Activated CD8-positive, alpha-beta memory T cell treated with anti-CD3 and anti-CD28 coated beads for 36 hours (primary cell): ENCODE measurements around the gene AP1S1. TPM values are rescaled to one million over a fixed set of nuclear protein-coding genes. Genes with fewer than 3 reads are reported as not detected.

Experiments
- CTCF ChIA-PET: fragments of 350-600 bp; sonication (Branson Sonifier 250); formaldehyde crosslinking; loops from one replicate; lab custom pipeline; 2021; ENCODE audit warnings: antibody characterized with exemption; lab: Charles Lee
- POLR2A ChIA-PET: fragments of 350-600 bp; sonication (Branson Sonifier 250); formaldehyde crosslinking; loops from one replicate; lab custom pipeline; 2021; ENCODE audit warnings: antibody characterized with exemption; lab: Charles Lee
- total RNA-seq, 2 experiments: library from RNA; stranded (reverse); gene quantifications; one replicate each; pipeline ENCODE4 v1.2.3, GENCODE V29; 2021

The AP1S1 gene
- total RNA-seq, 2 experiments from 2014 or later: 42.7 to 45.0 TPM

- ChIA-PET CTCF (interaction anchor here (1.0 to 9.0 kb wide), 5 partner anchors 13 to 142 kb away, joined by 3 to 70 read pairs (median 4); partner anchors contain the start of gene FIS1), POLR2A (no interaction called here)
These were observed 14.0 kb upstream of the AP1S1 start for GRCh38 chr7:101140339-101140699.

- ChIA-PET CTCF (interaction anchor here (1.0 to 9.0 kb wide), 6 partner anchors 13 to 142 kb away, joined by 3 to 70 read pairs (median 4); partner anchors contain the start of gene FIS1), POLR2A (no interaction called here)
These were observed 13.4 kb upstream of the AP1S1 start for GRCh38 chr7:101140746-101141382.

DNA sequence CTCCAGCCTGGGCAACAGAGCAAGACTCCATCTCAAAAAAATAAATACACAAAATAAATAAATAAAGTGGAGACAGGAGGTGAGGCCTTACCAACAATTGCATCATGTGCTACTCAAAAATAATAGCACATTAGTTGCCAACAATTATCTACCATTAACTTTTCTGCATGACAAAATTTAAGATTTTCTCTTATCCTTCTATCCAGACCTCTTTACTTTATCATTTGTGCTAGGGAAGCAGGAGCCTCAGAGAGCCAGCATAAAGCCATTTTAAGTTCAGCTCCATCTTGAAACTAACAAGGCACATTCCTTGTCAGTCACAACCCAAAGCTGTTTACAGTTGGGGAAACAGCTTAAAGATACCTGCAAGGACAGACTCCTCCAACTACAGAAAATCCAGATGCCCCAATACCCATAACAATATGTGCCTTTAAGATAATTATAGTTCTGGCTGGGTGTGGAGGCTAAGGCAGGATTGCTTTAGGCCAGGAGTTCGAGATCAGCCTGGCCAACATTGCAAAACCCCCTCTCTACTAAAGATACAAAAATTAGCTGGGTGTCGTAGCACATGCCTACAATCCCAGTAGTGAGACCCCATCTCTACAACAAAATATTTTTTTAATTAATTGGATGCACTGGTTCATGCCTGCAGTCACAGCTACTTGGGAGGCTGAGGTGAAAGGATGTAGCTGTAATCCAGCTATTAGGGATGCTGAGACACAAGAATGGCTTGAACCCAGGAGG, 2.2 kb upstream of the AP1S1 start:
- CTCF ChIA-PET: interaction anchor here (0.9 to 2.0 kb wide), 2 partner anchors 8 to 40 kb away, joined by 4 read pairs; no protein-coding TSS in a partner anchor
- POLR2A ChIA-PET: no interaction called here

GRCh38 chr7:101154693-101155102, 422 bp downstream of the AP1S1 start:
- POLR2A ChIA-PET: no interaction called here
- CTCF ChIA-PET: interaction anchor here (0.7 to 1.3 kb wide), 3 partner anchors 17 to 559 kb away, joined by 3 to 5 read pairs (median 3); no protein-coding TSS in a partner anchor

GRCh38 chr7:101155303-101155702, 1.0 kb downstream of the AP1S1 start:
- ChIA-PET CTCF (interaction anchor here (0.7 to 1.3 kb wide), 4 partner anchors 10 to 558 kb away, joined by 3 to 5 read pairs (median 3); partner anchors contain the start of gene VGF), POLR2A (interaction anchor here (0.6 kb wide), 1 partner anchor 23 kb away, joined by 3 read pairs; no protein-coding TSS in a partner anchor)

GRCh38 chr7:101156277-101156676, 2.0 kb downstream of the AP1S1 start:
- POLR2A ChIA-PET: interaction anchor here (0.7 kb wide), 1 partner anchor 267 kb away, joined by 6 read pairs; the partner anchor contains the start of gene UFSP1

DNA sequence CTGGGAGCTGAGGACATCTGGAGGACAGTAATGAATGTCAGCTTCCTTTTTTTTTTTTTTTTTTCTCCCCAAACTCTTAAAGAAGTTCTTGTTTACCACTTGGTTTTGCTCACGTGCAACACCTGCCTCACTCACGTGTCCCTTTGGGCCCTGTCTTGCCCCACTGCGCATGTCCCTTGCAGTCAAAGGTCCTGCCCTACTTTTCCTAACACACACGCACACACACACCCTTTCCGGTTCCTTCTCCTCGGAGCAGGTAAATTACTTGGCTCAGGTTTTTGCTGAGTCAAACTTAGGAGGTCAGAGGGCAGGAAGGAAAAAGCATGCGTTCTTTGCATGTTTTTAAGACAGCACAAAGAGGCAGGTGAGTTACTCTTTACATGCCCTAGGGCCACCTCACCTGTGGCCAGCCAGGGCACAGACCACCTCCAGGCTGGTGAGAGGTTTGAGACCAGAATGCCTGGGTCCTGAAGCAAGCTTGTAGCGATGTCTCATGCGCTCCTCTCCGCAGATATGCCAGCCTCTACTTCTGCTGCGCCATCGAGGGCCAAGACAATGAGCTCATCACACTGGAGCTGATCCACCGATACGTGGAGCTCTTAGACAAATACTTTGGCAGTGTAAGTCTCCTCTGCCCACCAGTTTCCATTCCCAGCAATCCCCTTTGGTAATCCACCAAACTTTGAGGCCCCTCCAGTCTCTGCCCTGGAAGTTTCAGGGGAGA, 2.8 kb downstream of the AP1S1 start:
- ChIA-PET CTCF (interaction anchor here (0.6 to 3.7 kb wide), 6 partner anchors 8 to 978 kb away, joined by 3 to 12 read pairs (median 4); partner anchors contain the start of gene VGF), POLR2A (interaction anchor here (0.6 to 0.7 kb wide), 3 partner anchors 24 to 268 kb away, joined by 3 to 6 read pairs (median 4); partner anchors contain the start of genes TRIM56 and UFSP1)

More at GRCh38 chr7:101156277-101156676, 2.0 kb downstream of the AP1S1 start:
- CTCF ChIA-PET: interaction anchor here (0.6 to 3.7 kb wide), 6 partner anchors 9 to 978 kb away, joined by 3 to 12 read pairs (median 3); partner anchors contain the start of gene VGF

DNA sequence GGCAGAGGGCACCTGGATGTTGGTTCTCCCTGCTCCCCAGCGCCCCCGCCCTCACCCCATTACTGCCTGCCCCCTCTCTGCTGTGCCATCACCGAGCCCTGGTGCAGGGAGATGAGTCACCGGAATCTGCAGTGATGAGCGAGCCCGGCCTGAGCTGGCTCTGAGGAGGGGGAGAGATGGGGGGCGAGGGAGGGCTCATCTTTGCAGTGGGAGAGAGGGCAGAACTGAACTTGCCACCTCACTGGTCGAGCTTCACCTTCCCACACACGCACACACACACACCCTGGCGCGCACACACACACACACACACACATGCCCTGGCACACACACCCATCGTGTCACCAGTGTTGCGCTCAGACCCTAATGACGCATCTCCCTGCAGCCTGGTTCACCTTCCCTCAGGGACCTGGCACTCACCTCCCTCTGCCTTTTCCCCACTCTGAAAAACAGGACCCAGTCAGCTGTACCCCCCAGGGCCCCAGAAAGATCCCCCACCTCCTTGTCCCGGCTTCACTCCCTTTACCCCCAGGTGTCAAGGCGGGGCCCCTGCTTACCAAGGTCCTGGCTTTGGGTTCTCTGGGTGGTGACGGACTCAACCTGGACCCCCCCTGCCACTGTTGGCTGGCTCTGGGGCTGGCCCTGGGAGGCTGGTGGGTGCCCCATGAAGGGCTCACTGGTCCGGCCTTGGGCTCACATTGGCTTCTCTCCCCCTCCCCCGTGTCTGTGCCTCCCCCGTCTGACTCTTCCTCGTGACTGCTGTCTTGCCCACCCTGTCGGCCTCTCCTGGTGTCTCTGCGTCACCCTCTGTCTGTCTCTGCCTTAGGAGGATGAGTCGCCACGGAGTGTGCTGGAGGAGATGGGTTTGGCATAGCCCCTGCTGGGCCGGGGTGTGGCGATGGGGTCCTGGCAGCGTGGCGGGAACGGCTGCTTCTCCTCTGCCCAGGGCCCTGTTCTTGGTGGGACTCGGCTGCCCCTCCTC, 5.7 kb downstream of the AP1S1 start:
- ChIA-PET CTCF (interaction anchor here (0.7 kb wide), 1 partner anchor 70 kb away, joined by 3 read pairs; no protein-coding TSS in a partner anchor), POLR2A (interaction anchor here (0.6 kb wide), 3 partner anchors 16 to 973 kb away, joined by 4 to 11 read pairs (median 5); no protein-coding TSS in a partner anchor)

DNA sequence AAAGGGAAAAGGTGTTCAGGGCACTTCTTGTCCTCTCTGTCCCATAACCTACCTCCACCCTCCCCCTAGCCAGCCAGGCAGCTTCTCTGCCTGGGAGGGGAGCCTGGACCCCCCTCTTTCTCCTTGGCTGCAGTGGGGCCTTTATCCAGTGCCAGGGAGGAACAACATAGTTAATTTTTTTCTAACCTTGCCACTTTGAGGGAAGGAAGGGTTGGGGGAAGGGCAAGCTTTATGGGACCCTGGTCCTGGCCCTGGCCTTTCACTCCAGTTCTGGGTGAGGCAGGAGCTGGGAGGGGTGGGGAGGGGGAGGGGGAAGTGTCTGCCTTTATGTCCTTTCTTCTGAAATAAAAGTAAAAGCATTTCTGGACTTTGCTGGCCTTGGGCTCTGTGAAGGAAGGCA, 6.6 kb downstream of the AP1S1 start:
- CTCF ChIA-PET: interaction anchor here (1.2 kb wide), 1 partner anchor 17 kb away, joined by 4 read pairs; no protein-coding TSS in a partner anchor
- POLR2A ChIA-PET: no interaction called here

- CTCF ChIA-PET: interaction anchor here (1.2 to 1.5 kb wide), 3 partner anchors 15 to 18 kb away, joined by 3 to 7 read pairs (median 4); no protein-coding TSS in a partner anchor
- POLR2A ChIA-PET: no interaction called here
These were observed 7.6 kb downstream of the AP1S1 start for GRCh38 chr7:101161692-101162471.

DNA sequence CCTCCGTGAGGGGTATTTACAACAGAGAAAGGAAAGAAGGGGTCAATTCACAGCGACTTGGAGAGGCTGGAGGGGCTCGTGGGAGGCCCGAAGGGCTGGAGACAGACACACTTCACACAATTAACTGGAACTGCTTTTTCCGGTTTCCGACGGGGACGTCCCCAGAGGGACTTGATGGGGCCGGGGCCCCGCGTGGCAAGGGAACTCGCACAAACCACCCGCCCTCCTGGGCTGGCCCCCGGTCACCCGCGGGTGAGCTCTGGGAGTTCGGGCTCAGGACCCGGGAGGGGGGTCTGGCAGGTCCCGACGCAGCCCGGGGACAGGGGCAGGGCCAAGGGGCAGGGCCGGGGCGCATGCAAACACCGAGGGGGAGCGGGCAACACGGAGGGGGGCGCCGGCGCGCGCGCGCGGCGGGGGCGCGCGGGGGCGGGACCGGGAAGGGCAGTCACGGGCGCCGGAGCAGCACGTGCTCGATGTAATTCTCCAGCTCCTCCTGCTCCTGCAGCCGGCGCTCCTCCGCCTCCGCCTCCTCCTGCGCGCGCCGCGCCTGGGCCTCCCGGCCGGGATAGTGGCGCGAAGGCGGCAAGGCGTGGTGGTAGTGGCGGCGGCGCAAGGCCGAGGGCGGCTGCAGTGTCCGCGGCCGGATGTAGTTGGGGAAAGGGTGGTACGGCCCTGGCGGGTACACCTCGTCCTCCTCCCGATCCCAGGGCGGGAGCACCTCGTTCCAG, 8.4 kb downstream of the AP1S1 start:
- ChIA-PET CTCF (interaction anchor here (0.9 to 1.5 kb wide), 3 partner anchors 12 to 19 kb away, joined by 3 to 7 read pairs (median 3); no protein-coding TSS in a partner anchor), POLR2A (no interaction called here)

DNA sequence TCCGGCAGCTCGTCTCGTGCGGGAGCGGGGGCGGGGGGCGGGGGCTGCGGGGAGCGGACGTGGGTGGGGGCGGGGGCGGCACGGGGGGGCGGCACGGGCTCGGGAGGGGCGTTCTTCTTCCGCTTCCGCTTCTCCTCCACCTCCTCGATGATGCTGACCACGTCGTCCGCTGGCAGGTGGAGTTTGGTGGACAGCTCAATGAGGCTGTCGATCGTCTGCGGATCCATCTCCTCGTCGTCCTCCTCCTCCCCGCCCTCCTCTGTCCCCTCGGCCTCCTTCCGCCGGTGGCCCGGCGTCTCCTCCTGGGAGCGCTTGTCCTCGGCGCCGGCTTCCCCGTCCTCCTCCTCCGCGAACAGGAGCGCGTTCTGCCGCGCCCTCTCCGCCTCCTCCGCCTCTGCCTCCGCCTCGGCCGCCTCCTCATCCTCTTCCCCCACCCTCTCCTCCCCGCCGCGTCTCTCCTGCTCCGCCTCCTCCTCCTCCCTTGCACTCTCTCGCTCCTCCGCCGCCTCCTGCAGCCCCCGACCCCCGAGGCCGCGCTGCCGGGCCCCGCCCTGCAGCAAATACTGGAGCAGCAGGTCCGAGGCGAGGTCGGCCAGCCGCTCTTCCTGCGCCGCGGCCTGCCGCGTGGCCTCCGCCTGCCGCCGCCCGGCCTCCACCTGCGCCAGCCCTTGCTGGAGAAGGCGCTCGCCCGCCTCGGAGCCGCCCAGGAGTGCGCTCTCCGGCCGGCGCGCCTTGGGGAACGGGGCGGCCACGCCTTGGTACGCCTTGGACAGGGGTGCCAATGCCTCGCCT, 9.2 kb downstream of the AP1S1 start:
- POLR2A ChIA-PET: no interaction called here
- CTCF ChIA-PET: interaction anchor here (0.9 to 1.5 kb wide), 4 partner anchors 10 to 19 kb away, joined by 3 to 7 read pairs (median 3); no protein-coding TSS in a partner anchor

DNA sequence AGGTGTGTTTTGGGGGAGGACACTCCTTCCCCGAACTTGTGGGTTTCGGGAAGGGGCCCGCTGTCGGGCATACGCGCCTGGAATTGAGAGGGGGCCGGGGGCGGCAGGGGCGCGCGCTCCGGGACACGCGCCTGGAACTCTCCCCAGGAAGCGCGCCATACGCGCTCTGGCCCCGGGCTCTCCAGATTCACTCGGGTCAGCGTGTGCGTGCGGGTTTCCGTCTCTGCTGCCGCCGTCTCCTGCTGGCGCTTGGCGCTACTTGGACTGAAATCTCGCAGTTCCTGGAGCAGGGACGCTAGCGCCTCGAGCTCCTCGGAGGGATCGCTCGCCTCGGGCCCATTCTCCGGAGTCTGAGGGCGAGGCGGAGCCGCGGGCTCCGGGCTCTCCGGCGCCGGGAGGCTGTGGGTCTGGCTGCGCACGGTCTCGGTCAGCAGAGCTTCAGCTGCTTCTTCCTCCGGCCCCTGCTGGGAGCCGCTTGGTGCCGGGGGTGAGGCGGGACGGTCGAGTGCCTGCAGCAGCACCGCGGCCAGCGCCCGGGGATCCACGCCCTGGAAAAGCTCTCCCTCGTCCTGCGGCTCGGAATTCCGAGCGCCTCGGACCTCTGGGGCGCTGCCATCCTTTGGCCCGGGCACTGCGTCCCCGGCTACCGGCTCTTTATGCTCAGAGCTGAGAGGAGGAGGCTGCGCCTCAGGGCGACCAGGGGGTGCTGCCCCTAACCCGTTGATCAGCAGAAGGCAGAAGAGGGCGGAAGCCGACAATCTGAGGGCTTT, 10.0 kb downstream of the AP1S1 start:
- ChIA-PET POLR2A (no interaction called here), CTCF (interaction anchor here (0.7 to 1.4 kb wide), 3 partner anchors 8 to 736 kb away, joined by 3 read pairs; partner anchors contain the start of gene ZCWPW1)
